IPS-NIHi11 (cell line): Measurements from ENCODE around the gene GALNT7.
A peak's percentile ranks its signal among the peaks of the same experiment; 100 is the strongest.

Experiments
- DNase-seq: peaks from one replicate; pipeline ENCODE4 v3.0.0; 2012; ENCODE audit warnings: mixed read lengths, low spot score

The GALNT7 gene

GRCh38 chr4:173307778-173308177 lies 139.2 kb downstream of the GALNT7 start:
- DNase-seq, result no peak

- DNase-seq, result no peak
These were observed 142.8 kb downstream of the GALNT7 start for GRCh38 chr4:173311368-173311767.

- no peak for DNase-seq
These were observed 146.1 kb downstream of the GALNT7 start for GRCh38 chr4:173314715-173315114.

- no peak for DNase-seq
These were observed 147.4 kb downstream of the GALNT7 start for GRCh38 chr4:173316060-173316459.

GRCh38 chr4:173317004-173317403 lies 148.4 kb downstream of the GALNT7 start:
- peak; percentile 64 for DNase-seq

GRCh38 chr4:173318240-173318639 lies 149.6 kb downstream of the GALNT7 start:
- DNase-seq, result no peak

GRCh38 chr4:173318648-173319211 lies 150.1 kb downstream of the GALNT7 start:
- DNase-seq, result no peak

- DNase-seq, result no peak
These were observed 151.1 kb downstream of the GALNT7 start for GRCh38 chr4:173319696-173320095.

- no peak for DNase-seq
These were observed 156.6 kb downstream of the GALNT7 start for GRCh38 chr4:173325007-173325736.

- no peak for DNase-seq
These were observed 159.8 kb downstream of the GALNT7 start for GRCh38 chr4:173328236-173328901.

- DNase-seq, result no peak
These were observed 162.0 kb downstream of the GALNT7 start for GRCh38 chr4:173330590-173330989.

GRCh38 chr4:173332021-173332487 lies 163.4 kb downstream of the GALNT7 start:
- DNase-seq, result no peak

- no peak for DNase-seq
These were observed 164.5 kb downstream of the GALNT7 start for GRCh38 chr4:173332963-173333657.

GRCh38 chr4:173333658-173334084 lies 165.1 kb downstream of the GALNT7 start:
- peak; percentile 54 for DNase-seq

GRCh38 chr4:173334085-173334890 lies 165.7 kb downstream of the GALNT7 start, which contains the start of gene HMGB2:
TSS of gene HMGB2 (minus strand) at chr4:173334358. CDS start at chr4:173333649, 709 bp downstream.
- peak; percentile 96 for DNase-seq

GRCh38 chr4:173334891-173335752 lies 166.5 kb downstream of the GALNT7 start:
- DNase-seq, result peak; percentile 94

- DNase-seq, result no peak
These were observed 168.9 kb downstream of the GALNT7 start for GRCh38 chr4:173337463-173337862.

- no peak for DNase-seq
These were observed 175.3 kb downstream of the GALNT7 start for GRCh38 chr4:173343832-173344397.

GRCh38 chr4:173345648-173346047 lies 177.0 kb downstream of the GALNT7 start:
- no peak for DNase-seq

GRCh38 chr4:173346074-173346473 lies 177.5 kb downstream of the GALNT7 start:
- no peak for DNase-seq
